Thymus (tissue), 11 donors: ENCODE data around the gene ATCAY. TPM values are rescaled to one million over a fixed set of nuclear protein-coding genes. Genes with fewer than 3 reads are reported as not detected.

Source experiments
- DNase-seq, 9 donors: peaks; one replicate each; pipeline ENCODE4 v3.0.0-alpha.2; 2013; ENCODE audit warnings: low spot score in 9 of 9, low read depth in 6 of 9, missing footprints in 1 of 9
- H3K27ac ChIP-seq, 2 donors: one replicate each; pipeline ENCODE4 v1.5.1; 2013; ENCODE audit warnings: control low read depth in 1 of 2, low read depth in 1 of 2, low read length in 1 of 2, mild to moderate bottlenecking in 1 of 2, moderate library complexity in 1 of 2
- H3K27me3 ChIP-seq, 2 donors: one replicate each; pipeline ENCODE4 v1.5.1; 2013; ENCODE audit warnings: low read length in 1 of 2; ENCODE audit not compliant: control insufficient read depth in 2 of 2, insufficient read depth in 1 of 2
- H3K36me3 ChIP-seq, 2 donors: one replicate each; pipeline ENCODE4 v1.5.1; 2013; ENCODE audit warnings: low read length in 1 of 2, mild to moderate bottlenecking in 1 of 2, moderate library complexity in 1 of 2; ENCODE audit not compliant: control insufficient read depth in 2 of 2, insufficient read depth in 2 of 2
- H3K4me1 ChIP-seq, 2 donors: one replicate each; pipeline ENCODE4 v1.5.1; 2013; ENCODE audit warnings: low read length in 2 of 2; ENCODE audit not compliant: control insufficient read depth in 2 of 2, insufficient read depth in 2 of 2
- H3K4me3 ChIP-seq, 2 donors: one replicate each; pipeline ENCODE4 v1.5.1; 2013; ENCODE audit warnings: low read length in 2 of 2, control low read depth in 1 of 2, mild to moderate bottlenecking in 1 of 2
- H3K9me3 ChIP-seq, 2 donors: one replicate each; pipeline ENCODE4 v1.5.1; 2013; ENCODE audit warnings: low read length in 1 of 2, mild to moderate bottlenecking in 1 of 2; ENCODE audit not compliant: control insufficient read depth in 2 of 2, insufficient read depth in 1 of 2
- WGBS: extraction: QIAGEN DNeasy Blood & Tissue Kit; methylation state at CpG from one replicate; pipeline ENCODE4 v1.1.7; 2013; 5-methylcytosine and 5-hydroxymethylcytosine counted together
- polyA plus RNA-seq: library from polyadenylated mRNA; stranded (reverse); fragments of 200-250 nt; gene quantifications from one replicate; pipeline ENCODE4 v1.2.3, GENCODE V29; 2013
- total RNA-seq: library from RNA; stranded (reverse); fragments of 120-200 nt; gene quantifications from one replicate; pipeline ENCODE4 v1.2.4, GENCODE V29; 2013
- donor health status: healthy.

The ATCAY gene
- total and polyA plus RNA-seq, 2 donors = 0.09 TPM

DNA sequence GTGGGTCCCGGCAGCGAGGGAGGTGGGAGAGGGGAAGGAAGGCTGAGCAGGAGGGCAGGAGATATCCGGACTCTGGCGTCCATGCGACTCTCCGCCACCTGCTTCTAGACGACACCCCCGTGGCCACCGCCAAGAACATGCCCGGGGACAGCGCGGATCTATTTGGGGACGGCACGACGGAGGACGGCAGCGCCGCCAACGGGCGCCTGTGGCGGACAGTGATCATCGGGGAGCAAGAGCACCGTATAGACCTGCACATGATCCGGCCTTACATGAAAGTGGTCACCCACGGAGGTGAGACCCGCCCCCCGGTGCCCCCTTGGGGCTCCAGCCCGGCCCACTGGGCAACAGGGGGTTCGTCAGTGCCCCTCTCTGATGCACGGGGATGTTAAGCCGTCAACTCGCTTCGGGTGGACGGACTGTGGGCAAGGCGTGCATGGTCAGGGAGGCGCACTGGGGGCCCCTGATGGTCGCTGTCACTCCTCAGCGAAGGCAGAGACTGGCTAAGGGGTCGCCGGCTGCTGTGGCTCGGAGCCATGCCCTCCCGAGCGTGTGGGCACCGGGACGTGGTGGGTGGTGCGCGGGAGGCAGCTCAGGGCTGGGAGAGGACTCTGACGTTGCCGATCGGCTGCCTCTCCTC is 27.3 kb downstream of the ATCAY start:
- no peak for DNase-seq
- WGBS = 92% methylated on average over 50 of the region's 50 CpGs
- Histone ChIP-seq H3K27ac (no peak overlapping the region), H3K27me3 (no peaks in the 10 kb centered on the region), H3K9me3 (peaks cover 1 to 16% of the 10 kb centered on the region in 2 donors), H3K4me3 (no peak overlapping the region), H3K36me3 (no peaks in the 10 kb centered on the region), H3K4me1 (no peaks in the 10 kb centered on the region)

- no peaks in the 10 kb centered on the region for H3K27me3 ChIP-seq
- H3K27ac ChIP-seq = no peak overlapping the region
- WGBS = 77% methylated on average over 14 of the region's 14 CpGs
- peaks cover 1 to 16% of the 10 kb centered on the region in 2 donors for H3K9me3 ChIP-seq
- H3K36me3 ChIP-seq = no peaks in the 10 kb centered on the region
- H3K4me1 ChIP-seq = no peaks in the 10 kb centered on the region
- no peak overlapping the region for H3K4me3 ChIP-seq
- DNase-seq = no peak
Measured at GRCh38 chr19:3908266-3909054, 28.0 kb downstream of the ATCAY start.

- no peak overlapping the region for H3K4me3 ChIP-seq
- no peaks in the 10 kb centered on the region for H3K4me1 ChIP-seq
- no peaks in the 10 kb centered on the region for H3K36me3 ChIP-seq
- H3K27ac ChIP-seq = no peak overlapping the region
- 100% methylated on average over 1 of the region's 1 CpG for WGBS
- H3K9me3 ChIP-seq = peaks cover 1 to 16% of the 10 kb centered on the region in 2 donors
- H3K27me3 ChIP-seq = no peaks in the 10 kb centered on the region
- DNase-seq = no peak
Measured at GRCh38 chr19:3910105-3910504, 29.6 kb downstream of the ATCAY start.

DNA sequence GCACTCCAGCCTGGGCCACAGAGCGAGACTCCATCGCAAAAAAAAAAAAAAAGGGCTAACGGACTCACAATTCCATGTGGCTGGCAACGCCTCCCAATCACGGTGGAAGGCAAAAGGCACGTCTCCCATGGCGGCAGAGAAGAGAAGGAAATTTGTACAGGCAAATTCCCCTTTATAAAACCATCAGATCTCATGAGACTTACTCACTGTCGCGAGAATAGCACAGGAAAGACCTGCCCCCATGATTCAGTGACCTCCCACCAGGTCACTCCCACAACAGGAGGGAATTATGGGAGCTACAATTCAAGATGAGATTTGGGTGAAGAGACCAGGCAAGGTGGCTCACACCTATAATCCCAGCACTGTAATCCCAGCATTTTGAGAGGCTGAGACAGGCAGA is 33.7 kb downstream of the ATCAY start:
- Histone ChIP-seq H3K36me3 (no peaks in the 10 kb centered on the region), H3K4me3 (no peak overlapping the region), H3K27ac (no peak overlapping the region), H3K4me1 (no peaks in the 10 kb centered on the region), H3K9me3 (peaks cover 1 to 18% of the 10 kb centered on the region in 2 donors), H3K27me3 (no peaks in the 10 kb centered on the region)
- 88% methylated on average over 9 of the region's 9 CpGs for WGBS
- no peak for DNase-seq

- H3K27me3 ChIP-seq = no peaks in the 10 kb centered on the region
- no peak for DNase-seq
- WGBS = 96% methylated on average over 5 of the region's 5 CpGs
Measured at GRCh38 chr19:3916033-3916432, 35.5 kb downstream of the ATCAY start.

DNA sequence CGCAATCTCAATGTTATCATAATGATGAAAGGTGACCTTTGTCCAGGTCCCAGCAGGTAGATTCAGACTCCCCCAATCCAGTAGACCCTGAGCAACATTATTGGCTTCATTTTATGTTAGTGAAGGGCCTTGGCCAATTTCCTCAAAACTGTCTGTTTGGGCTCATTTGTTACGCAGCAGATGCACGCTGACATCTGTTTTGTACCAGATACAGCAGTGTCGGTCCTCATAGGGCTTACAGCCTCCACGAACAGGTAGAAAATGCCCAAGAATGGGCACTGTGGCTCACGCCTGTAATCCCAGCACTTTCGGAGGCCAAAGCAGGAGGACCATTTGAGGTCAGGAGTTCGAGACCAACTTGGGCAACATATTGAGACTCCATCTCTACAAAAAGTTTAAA is 39.3 kb downstream of the ATCAY start:
- no peaks in the 10 kb centered on the region for H3K27me3 ChIP-seq
- H3K36me3 ChIP-seq = no peaks in the 10 kb centered on the region
- H3K27ac ChIP-seq = no peak overlapping the region
- H3K4me3 ChIP-seq = no peak overlapping the region
- 97% methylated on average over 8 of the region's 8 CpGs for WGBS
- no peaks in the 10 kb centered on the region for H3K4me1 ChIP-seq
- DNase-seq = no peak
- H3K9me3 ChIP-seq = peaks cover 0 to 10% of the 10 kb centered on the region in 2 donors

More at GRCh38 chr19:3916033-3916432, 35.5 kb downstream of the ATCAY start:
- no peak overlapping the region for H3K4me3 ChIP-seq
- H3K9me3 ChIP-seq = peaks cover 0 to 3% of the 10 kb centered on the region in 2 donors
- no peak overlapping the region for H3K27ac ChIP-seq
- no peaks in the 10 kb centered on the region for H3K36me3 ChIP-seq
- no peaks in the 10 kb centered on the region for H3K4me1 ChIP-seq

GRCh38 chr19:3923096-3923758 is 42.7 kb downstream of the ATCAY start:
- Histone ChIP-seq H3K4me3 (no peak overlapping the region), H3K9me3 (peaks cover 0 to 8% of the 10 kb centered on the region in 2 donors), H3K36me3 (no peaks in the 10 kb centered on the region), H3K27me3 (no peaks in the 10 kb centered on the region), H3K27ac (no peak overlapping the region), H3K4me1 (no peaks in the 10 kb centered on the region)
- DNase-seq = no peak

DNA sequence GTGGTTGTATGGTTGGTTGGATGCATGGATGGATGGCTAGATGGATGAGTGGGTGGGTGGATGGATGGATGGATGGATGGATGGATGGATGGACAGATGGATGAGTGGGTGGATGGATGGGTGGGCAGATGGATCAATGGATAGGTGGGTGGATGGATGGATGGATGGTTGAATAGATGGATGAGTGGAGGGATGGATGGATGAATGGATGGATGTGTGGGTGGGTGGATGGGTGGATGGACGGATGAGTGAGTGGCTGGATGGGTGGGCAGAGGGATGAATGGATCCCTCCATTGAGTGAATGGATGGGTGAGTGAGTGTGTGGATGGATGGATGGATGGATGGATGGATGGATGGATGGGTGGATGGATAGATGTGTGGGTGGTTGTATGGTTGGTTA is 43.4 kb downstream of the ATCAY start:
- Histone ChIP-seq H3K27ac (no peak overlapping the region), H3K27me3 (no peaks in the 10 kb centered on the region), H3K9me3 (peaks cover 0 to 8% of the 10 kb centered on the region in 2 donors), H3K4me1 (no peaks in the 10 kb centered on the region), H3K4me3 (no peak overlapping the region), H3K36me3 (no peaks in the 10 kb centered on the region)
- 98% methylated on average over 1 of the region's 1 CpG for WGBS
- DNase-seq = no peak

DNA sequence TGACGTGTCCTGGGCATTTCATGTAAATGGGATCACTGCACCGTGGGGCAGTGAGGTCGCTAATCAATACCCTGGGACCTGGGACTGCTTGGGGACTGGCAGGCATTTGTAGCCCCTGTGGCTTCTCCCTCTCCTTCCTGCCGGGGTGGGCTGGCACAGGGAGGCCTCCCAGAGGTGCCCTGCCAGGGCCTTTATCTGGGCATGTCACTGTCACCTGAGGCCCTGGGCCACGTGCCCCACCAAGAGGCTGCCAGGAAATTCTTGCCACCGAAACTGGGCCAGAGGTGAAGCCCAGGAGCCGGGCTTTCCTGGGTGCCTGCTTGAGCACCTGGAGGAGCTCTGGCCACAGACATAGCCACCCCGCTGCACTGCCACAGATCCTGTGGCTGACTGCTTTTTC is 50.6 kb downstream of the ATCAY start:
- no peak overlapping the region for H3K27ac ChIP-seq
- no peak for DNase-seq
- H3K27me3 ChIP-seq = peaks cover 19 to 48% of the 10 kb centered on the region in 2 donors
- no peaks in the 10 kb centered on the region for H3K36me3 ChIP-seq
- no peaks in the 10 kb centered on the region for H3K9me3 ChIP-seq
- H3K4me3 ChIP-seq = no peak overlapping the region
- 83% methylated on average over 8 of the region's 8 CpGs for WGBS
- H3K4me1 ChIP-seq = no peaks in the 10 kb centered on the region
